ENCODE measurements around the gene B4GALT6.
A peak's percentile ranks its signal among the peaks of the same experiment; 100 is the strongest.

DNA sequence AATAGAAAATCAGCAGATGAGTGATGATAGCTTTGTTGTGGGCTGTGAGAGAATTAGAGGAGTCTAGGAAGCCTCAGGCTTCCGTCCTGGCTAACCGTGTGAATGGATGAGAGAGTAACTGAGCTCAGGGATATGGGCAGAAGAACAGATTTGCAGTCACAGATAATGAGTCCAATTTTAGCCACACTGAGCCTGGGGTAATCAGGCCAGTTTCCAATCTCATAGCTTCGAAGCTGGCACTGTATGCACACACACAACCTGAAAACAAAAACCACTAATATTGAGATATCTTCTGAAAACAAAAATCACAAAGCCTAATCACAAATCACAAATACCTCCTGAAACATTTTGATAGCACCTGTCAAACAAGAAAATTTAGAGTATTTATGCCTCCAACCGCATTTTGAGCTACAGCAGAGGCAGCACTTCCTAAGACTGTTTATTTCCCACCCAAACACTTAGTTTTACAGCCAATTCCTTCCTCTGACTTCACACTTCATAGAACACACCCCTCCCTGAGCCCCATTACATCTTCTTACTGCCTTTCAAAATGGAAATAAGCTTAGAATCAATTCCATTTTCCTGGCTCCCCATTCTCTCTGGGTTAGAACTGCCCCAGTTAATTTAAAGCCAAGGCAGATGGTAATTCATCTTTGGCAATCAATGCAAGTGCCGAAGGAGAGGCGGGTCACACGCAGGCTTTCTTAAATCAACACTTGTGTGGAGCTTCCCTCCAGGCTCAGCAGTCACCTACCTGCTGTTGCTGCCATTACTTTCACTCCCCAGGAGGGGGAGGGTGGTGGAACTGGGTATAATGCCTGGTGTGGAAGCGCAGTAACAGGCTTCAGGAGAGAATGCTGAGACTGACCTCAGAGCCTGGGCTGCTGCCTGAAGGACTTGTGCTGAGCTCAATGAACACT is 73.8 kb downstream of the B4GALT6 start:
- TF ChIP-seq, protein P1, sequence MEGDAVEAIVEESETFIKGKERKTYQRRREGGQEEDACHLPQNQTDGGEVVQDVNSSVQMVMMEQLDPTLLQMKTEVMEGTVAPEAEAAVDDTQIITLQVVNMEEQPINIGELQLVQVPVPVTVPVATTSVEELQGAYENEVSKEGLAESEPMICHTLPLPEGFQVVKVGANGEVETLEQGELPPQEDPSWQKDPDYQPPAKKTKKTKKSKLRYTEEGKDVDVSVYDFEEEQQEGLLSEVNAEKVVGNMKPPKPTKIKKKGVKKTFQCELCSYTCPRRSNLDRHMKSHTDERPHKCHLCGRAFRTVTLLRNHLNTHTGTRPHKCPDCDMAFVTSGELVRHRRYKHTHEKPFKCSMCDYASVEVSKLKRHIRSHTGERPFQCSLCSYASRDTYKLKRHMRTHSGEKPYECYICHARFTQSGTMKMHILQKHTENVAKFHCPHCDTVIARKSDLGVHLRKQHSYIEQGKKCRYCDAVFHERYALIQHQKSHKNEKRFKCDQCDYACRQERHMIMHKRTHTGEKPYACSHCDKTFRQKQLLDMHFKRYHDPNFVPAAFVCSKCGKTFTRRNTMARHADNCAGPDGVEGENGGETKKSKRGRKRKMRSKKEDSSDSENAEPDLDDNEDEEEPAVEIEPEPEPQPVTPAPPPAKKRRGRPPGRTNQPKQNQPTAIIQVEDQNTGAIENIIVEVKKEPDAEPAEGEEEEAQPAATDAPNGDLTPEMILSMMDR (IDR thresholded peaks at IDR 0.05), result peak in 2 of 12 donors; percentile 13 to 29
- TF ChIP-seq POLR2A (IDR thresholded peaks at IDR 0.05), result no peak
